HG03558 (cell line): ENCODE results near the gene CST7.

Experiments
- ATAC-seq: cut with Tn5 transposase; IDR thresholded peaks from one replicate; pipeline ENCODE4 v1.9.1; 2021; ENCODE audit warnings: moderate number of reproducible peaks; ENCODE audit not compliant: unreplicated experiment; ENCODE audit errors: extremely low read depth

The CST7 gene

DNA sequence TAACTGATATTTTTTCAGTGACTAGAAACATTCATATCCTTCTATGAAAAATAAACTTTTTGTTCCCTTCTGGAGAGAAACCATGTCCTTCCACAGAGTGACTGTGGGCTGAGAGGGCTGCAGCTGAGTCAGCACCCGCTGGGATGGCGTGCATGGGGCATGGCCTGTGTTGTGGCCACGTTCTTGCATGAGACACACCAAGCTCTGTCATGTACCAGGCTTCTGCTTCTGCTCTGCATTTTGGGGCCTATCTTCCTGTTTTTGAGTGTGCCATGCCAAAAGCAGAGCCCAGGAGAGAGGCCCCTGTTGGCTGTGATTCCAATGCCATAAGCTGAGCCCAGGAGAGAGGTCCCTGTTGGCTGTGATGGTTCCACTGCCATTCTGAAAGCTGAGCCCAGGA, 32.7 kb downstream of the CST7 start:
- ATAC-seq = no peak

DNA sequence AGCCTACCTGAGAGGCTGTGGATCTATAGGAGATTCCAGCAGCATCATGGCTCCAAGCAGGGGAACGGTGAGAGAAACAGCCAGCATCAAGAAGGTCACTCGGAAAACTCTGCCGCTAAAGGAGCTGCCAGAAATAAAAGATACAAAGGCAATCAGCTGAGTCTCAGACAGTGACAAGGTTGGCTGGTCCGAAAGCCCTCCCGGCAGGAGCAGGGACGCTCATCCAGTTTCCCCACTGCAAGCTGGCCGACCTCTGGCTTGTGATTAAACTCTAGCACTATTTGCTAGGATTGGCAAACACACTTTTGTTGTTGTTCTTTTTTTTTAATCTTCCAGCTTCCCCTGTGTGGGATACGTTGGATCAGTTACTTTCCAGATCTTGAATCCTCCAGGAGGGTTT, 34.8 kb downstream of the CST7 start:
- no peak for ATAC-seq

DNA sequence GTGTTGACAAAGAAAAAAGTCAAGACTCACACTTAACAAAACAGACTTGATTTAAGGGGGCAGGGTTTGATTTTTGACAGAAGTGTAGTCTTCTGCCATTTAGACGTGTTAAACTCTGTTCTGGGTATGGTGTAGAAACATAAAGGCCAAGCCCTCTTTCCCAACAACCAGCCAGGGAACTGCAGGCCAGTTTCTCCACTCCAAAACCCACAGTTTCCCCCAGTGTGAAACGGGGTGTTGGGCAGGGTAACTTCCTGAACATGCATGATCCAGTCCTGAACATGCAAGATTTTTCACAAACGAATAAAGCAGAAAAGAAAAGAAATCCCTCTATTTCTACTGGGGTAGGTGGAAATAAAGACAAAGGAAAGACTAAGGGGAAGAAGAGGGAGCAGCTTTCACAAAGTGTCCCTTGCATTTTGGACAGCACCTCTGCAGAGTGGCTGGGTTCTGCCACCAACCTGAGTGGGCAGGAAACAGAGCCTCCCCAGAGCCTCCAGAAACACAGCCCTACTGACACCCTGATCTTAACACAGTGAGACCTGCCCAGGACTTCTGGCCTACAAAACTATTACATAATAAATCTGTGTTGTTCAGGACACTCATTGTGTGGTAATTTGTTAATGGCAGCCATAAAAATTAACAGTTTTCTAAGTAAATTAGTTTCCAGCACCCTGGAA, 36.0 kb downstream of the CST7 start:
- ATAC-seq = no peak

DNA sequence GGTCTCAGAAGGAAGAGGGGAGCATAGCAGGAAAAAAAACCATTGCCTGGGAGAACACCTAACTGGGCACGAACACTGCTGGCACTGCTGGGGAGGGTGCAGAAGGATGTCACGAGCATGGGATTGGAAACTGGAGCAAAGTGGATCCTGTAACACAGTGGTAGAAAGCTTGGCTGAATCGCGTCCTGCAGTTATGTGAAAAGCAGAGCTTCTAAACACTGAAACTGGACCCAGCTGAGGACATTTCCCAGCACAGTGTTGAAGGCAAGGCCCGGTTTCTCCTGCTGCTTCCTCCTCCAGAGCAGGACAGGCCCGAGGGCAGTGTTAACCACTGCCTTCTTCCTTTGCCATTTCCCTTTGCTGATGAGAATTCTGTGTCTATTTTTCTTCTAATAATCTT, 36.7 kb downstream of the CST7 start:
- ATAC-seq = no peak

DNA sequence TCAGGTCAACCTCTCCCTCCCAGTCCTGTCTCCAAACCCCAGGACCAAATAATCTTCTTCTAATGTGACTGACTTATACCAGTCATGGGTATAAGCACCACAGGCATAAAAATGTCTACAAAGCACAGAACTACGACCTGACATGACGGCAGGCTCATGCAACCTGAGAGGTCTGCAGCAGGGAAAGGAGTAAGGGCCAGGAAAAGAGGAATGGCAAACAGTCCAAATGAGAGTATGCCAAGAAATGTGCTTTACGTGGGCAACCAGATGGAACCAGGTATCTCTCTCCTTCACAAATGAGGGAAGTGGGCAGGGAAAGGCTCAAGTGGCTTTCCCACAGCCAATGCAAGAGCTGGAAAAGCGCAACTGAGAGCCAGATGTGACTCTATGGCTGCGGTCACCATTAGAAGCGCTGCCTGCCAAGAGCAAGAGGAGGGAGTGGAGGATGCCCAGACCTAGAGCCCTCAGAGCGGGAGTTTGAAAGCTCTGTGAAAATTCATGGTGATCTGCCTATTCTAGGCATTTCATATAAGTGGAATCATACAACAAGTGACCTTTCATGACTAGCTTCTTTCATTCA, 37.5 kb downstream of the CST7 start:
- no peak for ATAC-seq

DNA sequence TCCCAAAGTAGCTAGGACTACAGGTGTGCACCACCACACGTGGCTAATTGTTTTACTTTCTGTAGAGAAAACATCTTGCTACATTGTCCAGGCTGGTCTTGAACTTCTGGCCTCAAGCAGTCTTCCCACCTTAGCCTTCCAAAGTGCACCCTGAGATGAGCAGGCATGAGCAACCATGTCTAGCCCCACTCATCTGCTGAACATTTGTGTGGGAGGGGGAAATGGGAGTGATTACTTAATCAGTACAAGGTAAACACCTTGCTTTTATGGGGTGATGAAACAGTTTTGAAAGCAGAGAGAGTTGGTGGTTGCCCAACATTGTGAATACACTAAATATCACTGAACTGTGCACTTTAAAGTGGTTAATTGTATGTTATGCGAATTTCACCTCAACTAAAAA, 38.2 kb downstream of the CST7 start:
- no peak for ATAC-seq

DNA sequence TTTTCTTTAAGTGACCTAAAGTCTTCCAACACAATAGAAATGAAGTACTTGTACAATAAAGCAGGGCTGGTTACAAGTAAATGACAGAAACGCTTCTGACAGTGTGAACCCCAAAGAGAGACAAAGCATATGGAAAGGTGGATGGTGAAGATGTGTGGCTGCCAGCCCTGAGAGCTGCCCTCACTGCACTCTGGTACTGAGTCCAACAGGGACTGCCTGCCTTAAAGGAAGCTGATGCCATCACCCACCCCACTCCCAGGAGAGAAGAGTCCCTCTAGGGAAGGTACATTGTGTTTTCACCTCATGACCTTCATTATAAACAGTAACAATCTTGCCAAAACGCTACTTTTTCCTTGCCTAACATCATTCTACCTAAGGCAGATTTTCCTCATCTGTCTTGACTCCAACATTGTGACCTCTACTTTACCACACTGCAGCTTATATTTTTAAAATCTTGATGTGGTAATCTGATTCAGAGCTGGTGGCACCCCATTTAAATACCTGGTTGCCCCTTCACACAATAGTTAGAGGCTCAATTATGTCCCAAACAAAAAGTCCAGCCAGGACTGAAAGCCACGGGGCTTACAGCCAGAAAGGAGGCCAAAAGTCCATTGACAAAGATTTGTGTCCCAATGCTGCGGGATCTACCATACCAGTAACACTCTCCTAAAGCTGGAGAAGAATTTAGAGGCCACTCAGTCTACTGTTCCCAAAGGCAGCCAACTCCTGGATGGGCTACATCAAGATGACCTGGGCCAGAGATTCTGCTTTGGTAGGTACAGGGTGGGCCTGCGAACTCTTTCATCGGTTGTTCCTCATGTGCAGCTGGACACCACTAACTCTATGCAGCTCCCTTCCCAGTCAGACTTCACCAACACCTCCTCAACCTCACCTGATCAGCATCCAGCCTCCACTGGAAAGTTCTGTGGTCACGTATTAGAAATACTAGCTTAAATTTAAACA, 39.1 kb downstream of the CST7 start:
- ATAC-seq = no peak

DNA sequence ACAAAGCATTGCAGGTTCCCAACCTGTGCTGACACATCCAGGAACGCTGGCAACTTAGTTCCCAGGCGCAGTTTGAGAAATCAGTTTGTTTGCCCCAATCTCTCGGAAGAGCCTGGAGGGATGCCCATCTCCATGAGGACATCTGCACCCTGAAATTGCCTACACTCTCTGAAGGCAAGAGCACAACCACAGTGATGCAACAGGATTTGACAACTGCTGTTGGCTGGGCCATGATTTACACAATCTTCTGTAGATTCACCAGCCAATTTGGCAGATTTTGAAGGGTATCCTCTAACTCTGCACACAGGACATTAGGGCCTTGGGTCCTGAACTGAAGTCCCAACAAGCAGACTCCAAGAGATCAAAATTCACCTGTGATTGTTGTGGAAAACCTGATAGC, 40.1 kb downstream of the CST7 start:
- no peak for ATAC-seq

DNA sequence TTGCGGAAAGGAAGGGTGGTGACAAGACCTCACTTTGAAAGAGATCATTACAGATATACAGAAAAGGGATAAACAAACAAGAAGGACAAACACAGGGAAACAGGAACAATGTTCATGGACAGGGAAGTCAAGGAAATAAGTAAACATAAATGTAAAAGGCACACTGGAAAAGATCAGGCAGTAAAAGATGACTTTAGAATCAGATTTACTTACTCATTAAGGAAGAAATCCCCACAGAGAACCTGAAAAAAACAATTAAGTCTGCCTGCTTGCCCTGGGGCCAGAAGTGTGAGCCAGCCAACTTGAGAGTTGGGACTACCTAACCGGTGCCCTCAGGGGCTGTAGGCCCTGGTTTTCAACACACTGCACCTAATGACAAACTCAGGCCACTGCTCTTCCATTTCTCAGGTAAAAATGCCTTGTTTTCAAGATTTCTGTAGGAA, 41.8 kb downstream of the CST7 start:
- ATAC-seq = no peak

DNA sequence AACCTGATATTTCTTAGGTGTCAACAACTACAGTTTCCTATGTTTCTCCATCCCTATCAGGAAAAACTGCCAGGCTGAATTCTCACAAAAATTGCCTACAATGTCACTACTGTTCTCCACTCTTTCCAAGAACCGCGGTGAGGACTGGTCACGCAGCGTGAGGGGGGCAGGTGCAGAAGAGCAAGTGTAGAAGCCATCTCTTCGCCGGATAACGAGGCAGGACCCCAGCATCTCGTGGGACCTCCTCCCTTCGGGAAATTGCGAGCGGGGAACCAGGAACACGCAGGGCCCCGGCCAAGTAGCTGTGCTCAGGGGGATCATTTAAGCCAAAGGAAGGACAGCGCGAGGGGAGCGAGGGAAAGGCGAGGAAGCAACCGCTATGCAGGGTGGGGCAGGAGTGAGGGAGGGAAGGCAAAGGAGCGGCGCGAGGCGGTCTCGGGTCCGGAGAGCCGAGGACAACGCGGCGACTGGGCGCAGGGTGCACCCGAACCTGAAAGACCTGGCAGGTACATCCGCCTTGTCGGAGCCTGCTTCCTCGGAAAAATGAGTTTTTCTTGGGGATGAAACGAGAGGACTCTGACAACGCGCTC, 42.9 kb downstream of the CST7 start:
- ATAC-seq = no peak

DNA sequence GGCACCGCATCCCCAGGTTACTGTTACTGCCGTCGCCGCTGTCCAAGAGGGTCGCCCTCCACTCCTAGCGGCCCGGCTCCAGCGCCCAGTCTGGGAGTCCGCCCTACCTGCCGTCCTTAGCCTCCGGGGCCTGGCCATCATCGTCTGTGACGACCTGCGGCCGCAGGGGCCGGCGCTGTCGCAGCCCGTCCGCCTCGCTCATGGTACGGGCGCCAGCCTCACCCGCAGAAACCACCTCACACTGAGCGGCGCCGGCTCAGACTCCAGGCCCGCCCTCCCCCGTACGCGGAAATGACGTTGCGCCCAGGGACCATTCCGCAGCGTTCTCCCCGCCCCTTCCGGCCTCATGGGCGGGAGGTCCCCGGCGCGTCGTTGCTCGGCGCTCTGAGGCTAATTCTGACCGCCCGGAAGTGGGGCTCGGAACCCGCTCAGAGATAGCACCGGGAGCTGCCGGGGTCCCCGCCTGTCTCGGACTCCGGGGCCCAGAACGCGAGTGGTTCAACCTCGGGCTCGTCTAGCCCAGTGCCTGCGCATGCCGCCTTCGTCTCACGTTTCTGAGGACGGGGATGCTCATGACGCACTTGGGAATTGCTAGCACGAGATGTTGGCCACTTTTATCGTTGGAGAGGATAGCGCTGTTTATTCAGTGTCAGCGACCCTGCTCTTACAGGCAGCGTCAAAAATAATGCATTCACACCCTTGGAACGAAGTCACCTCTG, 43.6 kb downstream of the CST7 start, which contains the start of gene APMAP:
Gene APMAP (minus strand): TSS at position 265 of the 719 bp plus-strand sequence. CDS start 63 bp downstream, at position 202.
- ATAC-seq = peak; percentile 91

DNA sequence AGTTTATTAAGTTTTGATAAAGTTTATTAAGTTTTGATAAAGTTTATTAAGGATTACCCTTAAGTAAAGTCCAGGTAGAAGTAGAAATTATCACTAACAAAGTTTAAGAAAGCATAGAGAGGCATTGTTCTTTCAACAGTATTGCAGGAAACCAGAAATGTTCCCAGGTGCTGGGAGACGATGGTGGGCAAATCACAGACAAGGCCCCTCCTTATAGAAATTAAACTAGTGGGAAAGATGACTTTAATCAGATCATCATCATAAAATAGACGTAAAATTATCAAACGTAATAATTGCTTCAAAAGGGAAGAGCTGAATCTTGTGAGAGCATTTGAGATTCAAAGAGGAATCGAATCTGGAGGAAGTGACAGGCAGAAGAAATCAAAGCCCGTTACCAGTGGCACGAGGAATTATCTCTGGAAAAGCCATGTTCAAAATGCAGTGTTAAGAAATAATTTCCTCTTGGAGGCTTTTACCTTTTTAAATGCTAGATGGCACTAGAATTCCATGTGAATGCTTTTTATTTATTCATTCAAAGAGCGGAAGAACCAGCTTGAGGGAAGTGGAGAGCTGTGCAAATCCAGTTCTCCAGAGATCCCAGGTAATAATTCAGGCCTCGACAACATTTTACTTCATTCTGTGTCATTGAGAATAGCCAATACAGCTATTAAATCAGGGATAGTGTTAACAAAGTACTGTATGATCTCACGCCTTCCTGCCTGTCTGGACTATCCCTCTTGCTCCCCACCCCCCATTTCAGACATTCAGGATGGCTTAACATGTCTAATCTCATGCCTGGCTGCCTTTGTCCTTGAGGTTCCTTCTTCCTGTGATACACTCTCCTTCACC, 44.5 kb downstream of the CST7 start:
- no peak for ATAC-seq

DNA sequence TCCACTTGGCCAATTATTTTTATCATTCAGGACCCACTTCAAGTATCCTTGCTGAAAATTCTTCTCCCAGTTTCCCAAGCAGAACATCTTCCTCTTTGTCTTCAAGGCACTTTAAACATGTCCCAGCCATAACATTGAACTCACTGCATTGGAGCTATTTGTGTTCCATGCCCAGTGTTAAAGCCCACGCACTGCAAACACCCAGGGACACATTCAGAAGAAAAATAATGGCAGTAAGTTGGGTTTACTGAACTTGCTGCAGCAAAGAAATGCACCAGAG, 45.1 kb downstream of the CST7 start:
- no peak for ATAC-seq

DNA sequence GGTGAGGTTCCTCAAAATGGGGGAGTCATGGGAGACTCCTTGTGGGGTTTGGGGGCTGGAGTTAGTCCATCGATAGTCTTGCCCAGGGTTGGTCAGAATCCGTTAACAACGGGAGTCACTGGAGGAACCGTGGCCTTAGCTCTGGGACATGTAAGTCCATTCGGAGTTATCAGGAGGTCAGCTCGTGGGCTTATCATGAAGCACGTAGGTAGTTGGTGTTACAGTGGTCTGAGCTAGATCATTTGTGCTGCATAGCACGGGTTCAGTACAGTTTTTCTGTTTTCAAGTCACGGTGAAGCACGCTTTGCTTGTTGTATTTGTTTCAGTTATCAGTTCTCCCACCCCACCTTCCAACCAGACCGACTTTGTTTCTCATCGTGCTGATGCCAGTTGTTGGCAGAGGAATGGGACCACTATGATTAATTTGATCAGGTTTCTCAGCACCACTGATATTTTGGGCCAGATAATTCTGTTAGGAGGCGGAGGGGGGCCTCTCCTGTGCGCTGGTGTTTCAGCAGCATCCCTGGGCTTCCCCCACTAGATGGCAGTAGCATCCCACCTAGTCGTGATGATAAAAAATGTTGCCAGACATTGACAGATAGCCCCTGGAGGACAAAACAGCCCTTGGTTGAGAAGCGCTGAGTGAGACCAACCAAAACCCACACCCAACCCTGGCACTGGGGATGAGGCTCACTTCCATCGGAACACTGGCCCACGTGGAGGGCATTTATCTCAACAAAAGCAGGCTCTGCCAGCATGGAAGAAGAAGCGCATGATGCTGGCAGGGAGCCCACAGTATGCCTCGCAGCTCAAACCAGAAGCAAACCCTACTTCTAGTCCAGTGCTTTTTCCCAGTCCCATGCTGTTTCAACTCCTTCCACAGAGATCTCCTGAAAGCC, 45.6 kb downstream of the CST7 start:
- ATAC-seq = no peak

DNA sequence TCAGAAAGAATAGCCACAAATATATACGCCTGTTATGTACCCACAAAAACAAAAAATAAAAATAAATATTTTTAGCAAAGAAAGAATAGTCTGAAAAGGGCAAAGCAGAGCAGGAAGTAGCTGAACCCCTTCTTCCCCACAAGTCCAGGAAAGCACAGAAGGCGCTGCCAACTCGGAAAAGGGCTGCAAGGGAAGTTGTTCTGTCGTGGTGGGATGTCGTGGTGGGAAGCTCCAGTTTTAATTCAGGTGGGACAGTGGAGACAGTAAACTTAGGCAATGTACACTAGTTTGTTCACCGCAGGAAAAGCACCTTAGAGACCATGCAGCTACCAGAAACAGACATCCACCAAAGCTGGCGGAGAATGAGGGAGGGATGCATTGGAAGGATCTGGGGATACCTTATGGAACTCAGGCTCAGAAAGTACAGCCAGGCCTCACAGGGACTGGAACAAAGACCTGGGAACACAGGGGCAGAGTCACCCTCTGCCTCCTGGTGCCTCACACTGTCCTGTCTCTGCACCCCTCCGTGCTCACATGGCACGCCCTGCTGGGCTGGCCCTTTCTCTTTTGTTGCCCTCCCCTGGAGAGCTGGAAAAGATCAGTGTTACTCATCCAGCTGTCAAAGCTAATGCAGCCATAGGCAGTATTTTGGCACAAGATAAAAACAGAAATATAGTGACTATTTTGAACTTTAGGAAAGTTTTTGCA, 46.8 kb downstream of the CST7 start:
- no peak for ATAC-seq

DNA sequence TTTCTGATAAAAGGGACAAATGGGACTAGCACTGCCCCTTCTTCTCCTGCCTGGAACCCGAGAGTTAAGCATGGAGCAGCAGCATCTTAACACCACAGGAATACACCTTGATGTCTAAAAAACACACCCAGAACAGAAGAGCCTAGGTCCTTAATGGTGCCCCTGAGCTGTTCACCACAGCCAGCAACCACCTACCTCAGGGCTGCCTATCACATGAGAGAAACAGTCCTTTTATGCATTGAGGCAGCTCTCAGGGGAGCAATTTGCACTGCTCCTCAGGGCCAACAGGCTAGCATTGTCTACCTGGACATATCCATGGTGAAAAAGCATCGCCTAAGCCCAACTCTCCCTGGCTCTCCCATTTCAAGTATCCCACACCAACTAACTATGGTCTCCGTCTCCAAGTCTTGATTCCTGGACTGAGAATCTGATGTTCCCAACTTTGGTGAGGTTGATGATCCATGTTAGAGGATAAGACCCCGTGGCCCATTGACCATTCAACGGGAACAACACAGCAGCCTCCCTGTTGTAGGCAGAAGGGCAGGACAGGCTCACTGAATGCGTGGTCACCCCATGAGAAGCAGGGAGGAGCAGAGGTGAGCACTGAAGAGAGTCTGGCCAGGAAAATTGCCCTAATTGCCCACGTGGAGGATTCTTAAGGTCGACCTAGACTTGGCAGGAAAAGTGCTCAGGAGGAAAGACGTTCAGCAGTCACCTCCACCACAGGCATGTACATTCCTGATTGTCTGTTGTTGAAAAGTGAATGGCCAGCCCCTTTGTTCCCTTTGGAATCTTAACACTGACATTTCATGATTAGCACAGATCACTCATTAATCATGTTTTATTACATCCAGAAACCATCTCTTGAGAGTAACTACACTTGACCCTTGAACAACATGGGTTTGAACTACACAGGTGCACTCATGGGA, 47.6 kb downstream of the CST7 start:
- no peak for ATAC-seq

DNA sequence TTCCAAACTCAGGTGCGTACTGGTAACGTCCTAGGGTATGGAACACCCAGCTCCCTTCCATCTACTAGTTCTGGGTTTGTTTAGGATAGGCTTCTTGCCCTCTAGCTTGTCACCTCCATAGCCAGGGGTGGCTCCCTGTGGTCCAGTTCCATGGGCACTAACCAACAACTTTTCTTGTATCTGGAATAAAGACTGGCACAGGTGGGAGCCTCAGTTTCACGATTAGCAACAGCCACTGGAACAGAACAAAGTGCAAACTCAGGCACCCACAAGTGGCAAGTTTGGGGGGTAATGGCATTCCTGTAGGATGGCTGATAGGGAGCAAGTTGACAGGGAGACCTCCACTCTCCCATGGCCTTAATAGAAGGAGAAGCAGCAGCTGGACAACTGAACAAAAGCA, 49.1 kb downstream of the CST7 start:
- no peak for ATAC-seq
